GM18870 (cell line): ENCODE results near the gene CDH15.
"Not testable (repeated sequence)": the region's sequence is repeated elsewhere in the genome, so short reads cannot be mapped to it uniquely, and the experiment has no call there.

Experiments used
- ATAC-seq: cut with Tn5 transposase; IDR thresholded peaks from one replicate; pipeline ENCODE4 v1.9.1; 2021; ENCODE audit warnings: moderate library complexity; ENCODE audit not compliant: unreplicated experiment

The CDH15 gene

GRCh38 chr16:89172171-89172527 lies 601 bp downstream of the CDH15 start:
- no peak for ATAC-seq

GRCh38 chr16:89172528-89173173 lies 1.1 kb downstream of the CDH15 start:
- no peak for ATAC-seq

DNA sequence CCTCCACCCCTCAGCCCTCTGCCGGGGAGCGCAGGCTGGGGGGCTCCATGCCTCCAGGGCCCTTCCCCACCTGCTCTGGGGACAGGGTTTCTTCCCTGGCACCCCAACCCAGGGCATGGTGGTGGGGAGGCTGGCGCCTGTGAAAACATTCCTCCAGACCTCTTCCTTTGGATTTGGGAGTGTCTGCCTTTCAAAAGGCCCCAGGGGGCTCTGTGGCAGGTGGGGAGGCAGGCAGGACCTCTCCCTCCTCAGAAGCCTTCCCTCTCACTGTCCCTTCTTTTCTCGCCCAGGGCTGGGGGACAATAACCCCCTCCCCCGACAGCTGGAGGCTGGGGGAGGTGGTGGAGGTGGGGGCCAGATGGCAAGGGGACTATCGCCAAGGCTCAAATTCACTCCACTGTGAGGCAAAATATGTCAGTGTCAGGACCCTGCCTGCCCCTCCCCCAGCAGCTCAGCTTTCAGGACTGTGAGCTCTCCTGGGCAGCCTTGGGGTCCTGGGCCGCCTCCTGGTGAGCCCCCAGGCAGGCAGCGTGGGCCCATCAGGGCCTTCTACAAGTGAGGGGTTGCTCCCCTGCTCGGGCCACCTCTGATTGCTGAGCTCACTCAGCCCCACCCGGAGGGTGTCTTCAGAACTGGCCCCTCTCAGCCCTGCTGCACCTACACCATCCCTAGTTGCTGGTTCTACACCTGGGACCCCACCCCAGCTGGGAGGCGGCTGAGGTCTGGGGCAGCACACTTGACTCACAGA lies 1.8 kb downstream of the CDH15 start:
- ATAC-seq: no peak

- ATAC-seq: no peak
These were observed 2.7 kb downstream of the CDH15 start for GRCh38 chr16:89174055-89174827.

- ATAC-seq: no peak
These were observed 3.3 kb downstream of the CDH15 start for GRCh38 chr16:89174877-89175276.

GRCh38 chr16:89175280-89176146 lies 4.0 kb downstream of the CDH15 start:
- no peak for ATAC-seq

DNA sequence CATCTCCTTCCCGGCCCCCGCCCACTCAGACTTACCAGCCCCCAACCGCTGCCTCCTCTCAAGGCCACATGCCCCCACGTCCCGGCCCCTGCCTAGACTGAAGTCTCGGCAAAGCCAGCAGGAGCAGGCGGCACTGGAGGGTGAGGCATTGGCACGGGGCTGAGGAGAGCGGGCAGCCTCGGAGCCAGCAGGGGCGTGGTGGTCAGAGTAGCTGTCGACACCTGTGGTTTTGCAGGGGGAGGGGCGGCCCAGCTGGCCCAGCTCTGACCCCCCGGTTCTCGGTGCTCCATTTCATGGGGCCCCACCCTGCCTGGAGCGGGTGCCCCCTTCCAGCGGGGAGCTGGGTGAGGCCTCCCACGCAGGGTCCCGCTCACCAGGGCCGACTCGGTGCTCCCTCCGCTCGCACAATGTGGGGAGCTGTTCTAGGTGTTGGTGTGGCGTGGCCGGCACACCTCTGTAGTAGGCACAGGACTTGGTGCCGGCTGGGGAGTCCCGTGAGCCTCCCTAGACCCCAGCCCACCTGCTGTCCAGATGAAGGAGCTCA lies 4.7 kb downstream of the CDH15 start:
- no peak for ATAC-seq

DNA sequence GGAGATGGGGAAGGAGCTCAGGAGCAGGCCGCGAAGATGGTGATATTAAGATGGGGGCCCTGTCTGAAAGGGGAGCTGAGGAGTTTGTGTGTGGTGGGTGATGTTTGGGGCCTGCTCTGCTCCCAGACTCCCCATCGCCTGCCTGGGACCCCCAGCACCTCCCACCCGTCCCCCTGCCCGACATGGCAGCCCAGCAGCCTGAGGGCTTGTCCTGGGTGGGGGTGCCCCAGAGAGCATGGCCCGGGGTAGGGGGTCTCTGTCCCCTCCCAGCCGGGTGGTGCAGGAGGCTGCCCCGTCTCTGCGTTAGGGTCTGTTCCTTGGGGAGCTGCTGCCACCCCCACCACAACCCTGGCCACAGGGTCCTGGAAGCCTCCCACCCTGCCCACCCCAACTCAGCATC lies 5.2 kb downstream of the CDH15 start:
- no peak for ATAC-seq

DNA sequence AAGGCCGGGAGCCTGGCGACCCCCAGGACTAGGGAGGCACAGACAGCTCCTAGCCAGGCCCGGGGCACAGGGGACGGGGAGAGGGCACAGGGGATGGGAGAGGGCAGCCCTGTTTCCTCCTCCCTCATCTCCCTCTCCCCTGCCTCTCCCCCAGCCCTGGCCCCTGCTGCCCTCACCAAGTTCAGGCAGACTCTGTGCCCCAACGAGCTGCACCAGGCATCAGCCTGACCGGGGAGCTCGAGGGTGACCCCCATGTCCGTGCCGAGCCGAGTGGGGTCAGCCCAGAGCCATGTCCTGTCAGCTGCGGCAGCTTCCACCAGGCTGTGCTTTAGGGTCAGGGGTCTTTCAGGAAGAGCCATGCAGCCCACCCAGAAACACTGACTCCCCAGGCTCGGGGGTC lies 6.0 kb downstream of the CDH15 start:
- no peak for ATAC-seq

DNA sequence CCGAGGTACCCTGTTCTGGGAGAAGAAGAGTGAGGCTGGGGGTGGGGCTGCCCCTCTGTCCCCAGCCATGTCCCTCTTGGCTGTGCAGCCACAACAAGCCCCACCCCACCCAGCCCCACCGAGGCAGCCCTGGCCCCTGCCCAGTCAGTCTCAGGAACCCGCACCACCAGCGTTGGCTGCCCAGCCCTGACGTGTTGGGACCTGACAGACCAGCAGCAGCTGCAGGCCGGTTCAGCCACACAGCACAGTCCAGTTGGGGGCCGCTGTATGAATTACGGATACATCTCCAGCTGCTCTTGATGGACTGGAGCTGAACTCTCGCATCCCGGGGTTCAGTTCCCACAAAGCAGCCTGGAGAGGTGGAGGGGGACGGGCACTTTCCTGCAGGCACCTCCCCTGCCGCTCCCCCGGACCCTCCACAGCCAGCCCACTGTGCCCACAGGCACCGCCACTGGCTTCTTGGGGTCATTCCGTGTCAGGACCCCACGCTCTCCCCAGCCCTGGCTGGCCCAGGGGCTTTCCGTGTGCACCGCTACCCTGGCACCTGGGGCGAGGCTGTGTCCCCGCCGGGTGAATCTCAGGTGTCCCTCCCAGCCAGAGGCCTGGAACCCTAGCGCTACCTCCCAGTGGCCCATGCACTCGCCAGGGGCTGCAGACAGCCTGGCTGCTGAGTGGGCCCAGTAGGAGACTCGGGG lies 7.1 kb downstream of the CDH15 start:
- ATAC-seq: no peak

DNA sequence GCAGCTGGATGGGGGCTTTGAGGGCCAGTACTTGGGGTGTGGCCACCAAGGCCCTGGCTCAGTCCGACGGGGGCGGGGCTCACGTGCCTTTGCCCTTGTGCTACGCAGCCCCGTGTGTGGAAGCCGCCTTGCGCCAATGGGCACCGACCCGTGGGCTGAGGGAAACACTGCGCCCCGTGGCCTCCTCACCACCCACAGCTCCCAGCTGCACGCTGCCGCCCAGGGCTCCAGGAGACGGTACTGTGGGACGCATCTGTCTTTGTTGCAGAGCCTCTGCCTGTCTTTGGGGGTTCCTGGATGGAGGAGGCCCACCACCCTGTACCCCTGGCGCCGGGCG lies 7.6 kb downstream of the CDH15 start:
- ATAC-seq: no peak

DNA sequence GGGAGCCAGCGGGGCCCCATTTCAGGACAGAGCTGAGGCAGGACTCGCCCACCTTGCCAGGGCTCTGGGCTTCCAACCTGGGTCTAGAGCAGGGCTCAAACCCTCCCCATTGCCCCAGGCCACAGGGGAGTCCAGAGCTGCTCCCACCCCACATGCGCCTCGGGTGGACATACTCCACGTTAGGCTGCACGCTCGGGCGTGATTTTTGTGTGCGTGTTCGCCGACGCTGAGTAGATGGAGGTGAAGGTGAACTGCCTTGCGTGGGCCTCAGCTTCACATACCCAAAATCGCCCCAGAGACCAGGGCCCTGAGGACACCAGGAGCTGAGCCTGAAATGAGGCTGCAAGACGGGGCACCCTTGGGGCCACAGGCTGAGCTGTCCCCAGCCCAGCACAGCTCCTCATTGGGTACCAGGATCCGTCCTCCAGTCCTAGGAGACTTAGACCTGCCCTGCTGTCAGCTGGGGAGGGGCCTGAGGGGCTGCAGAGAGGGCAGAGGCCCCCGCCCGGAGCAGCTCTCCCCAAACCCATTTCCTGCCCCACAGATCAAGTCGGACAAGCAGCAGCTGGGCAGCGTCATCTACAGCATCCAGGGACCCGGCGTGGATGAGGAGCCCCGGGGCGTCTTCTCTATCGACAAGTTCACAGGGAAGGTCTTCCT lies 8.2 kb downstream of the CDH15 start:
- ATAC-seq: no peak

DNA sequence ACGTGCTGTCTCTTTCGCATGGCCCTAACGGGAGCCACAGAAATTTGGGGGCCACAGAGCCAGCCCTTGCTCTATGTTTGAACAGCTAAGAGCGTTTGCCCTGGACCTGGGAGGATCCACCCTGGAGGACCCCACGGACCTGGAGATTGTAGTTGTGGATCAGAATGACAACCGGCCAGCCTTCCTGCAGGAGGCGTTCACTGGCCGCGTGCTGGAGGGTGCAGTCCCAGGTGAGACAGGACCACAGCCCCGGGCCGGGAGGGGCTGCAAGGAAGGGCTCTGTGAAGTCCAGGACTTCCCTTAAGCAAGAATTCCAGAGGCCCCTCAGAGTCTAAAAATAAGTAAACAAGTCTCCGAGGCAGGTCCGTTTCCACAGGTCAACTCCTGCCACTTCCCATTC lies 11.9 kb downstream of the CDH15 start:
- no peak for ATAC-seq

GRCh38 chr16:89183975-89184676 lies 12.6 kb downstream of the CDH15 start:
- ATAC-seq: no peak

- no peak for ATAC-seq
These were observed 13.1 kb downstream of the CDH15 start for GRCh38 chr16:89184677-89184932.

DNA sequence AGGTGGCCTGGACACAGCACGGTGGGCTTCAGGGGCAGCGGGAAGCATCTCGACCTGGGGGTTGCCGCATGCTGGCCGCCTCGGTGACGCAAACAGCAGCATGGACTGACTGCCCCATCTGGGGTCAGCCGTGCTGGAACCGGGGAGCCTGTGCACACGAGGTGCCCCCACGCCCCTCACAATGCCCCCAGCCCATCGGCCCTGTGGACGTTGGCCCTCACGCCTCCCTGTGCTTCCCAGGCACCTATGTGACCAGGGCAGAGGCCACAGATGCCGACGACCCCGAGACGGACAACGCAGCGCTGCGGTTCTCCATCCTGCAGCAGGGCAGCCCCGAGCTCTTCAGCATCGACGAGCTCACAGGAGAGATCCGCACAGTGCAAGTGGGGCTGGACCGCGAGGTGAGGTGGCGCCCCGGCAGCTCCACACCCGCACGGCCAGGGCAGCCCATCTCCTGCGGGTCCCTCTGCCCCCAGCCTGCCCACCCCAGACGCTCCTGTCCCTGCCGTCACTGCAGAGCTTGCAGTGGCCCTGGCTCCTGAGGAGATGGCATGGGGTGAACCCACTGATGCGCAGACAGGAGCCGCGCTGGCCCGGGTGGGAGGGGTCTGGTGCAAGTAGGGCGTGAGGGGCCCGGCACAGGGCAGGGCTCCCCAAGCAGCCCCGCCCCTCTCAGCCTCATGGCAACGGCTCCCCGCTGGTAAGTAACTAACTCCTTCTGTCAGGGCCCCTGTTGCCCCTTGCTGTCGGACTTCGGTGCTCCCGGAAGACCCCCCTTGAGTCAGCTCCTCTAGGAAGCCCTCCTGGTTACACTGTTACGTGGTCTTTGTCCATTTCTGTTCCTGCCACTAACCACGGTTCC lies 13.6 kb downstream of the CDH15 start:
- ATAC-seq: no peak

GRCh38 chr16:89185887-89186592 lies 14.5 kb downstream of the CDH15 start:
- not testable (repeated sequence) for ATAC-seq

GRCh38 chr16:89186593-89187031 lies 15.1 kb downstream of the CDH15 start:
- ATAC-seq: not testable (repeated sequence)
